Activated B cell treated with CpG ODN at 0.5 μM for 24 hours (primary cell): ENCODE results near the gene CDH2. TPM values are rescaled to one million over a fixed set of nuclear protein-coding genes. Genes with fewer than 3 reads are reported as not detected.

ENCODE experiments used
- ATAC-seq: fragments of 200-7000 bp; cut with Tn5 transposase; one replicate; pipeline ENCODE4 v1.10.0; 2021; ENCODE audit warnings: low read depth, mild to moderate bottlenecking, moderate library complexity
- CTCF ChIA-PET: fragments of 350-600 bp; sonication (Branson Sonifier 250); formaldehyde crosslinking; loops from one replicate; lab custom pipeline; 2021; ENCODE audit warnings: antibody characterized with exemption; lab: Charles Lee
- POLR2A ChIA-PET: fragments of 350-600 bp; sonication (Branson Sonifier 250); formaldehyde crosslinking; loops from one replicate; lab custom pipeline; 2021; ENCODE audit warnings: antibody characterized with exemption; lab: Charles Lee
- DNase-seq: peaks from one replicate; pipeline ENCODE4 v3.0.0; 2022
- H3K27ac Mint-ChIP-seq: one replicate; pipeline ENCODE4 v1.8.0; 2020; ENCODE audit warnings: mixed read lengths
- H3K27me3 Mint-ChIP-seq: one replicate; pipeline ENCODE4 v1.8.0; 2021; ENCODE audit warnings: mixed read lengths
- H3K36me3 Mint-ChIP-seq: one replicate; pipeline ENCODE4 v1.8.0; 2021; ENCODE audit warnings: low read depth, mixed read lengths
- H3K4me1 Mint-ChIP-seq: one replicate; pipeline ENCODE4 v1.8.0; 2021; ENCODE audit warnings: mixed read lengths
- H3K4me3 Mint-ChIP-seq: one replicate; pipeline ENCODE4 v1.8.0; 2020; ENCODE audit warnings: mild to moderate bottlenecking, mixed read lengths
- H3K9me3 Mint-ChIP-seq: one replicate; pipeline ENCODE4 v1.8.0; 2020; ENCODE audit warnings: mixed read lengths
- CTCF ChIP-seq: fragments of 200-600 bp; IDR thresholded peaks from one replicate; pipeline ENCODE4 v1.8.0; 2022; ENCODE audit warnings: antibody characterized with exemption, mild to moderate bottlenecking
- intact Hi-C: fragments of 100-400 bp; cut with micrococcal nuclease; formaldehyde crosslinking; loops from one replicate; pipeline ENCODE4 v1.15.1; 2024
- total RNA-seq: library from RNA; stranded (reverse); gene quantifications from 2 replicates; pipeline ENCODE4 v1.2.3, GENCODE V29; 2022

CDH2 gene
- total RNA-seq, 1 donor from 2014 or later = not detected

GRCh38 chr18:28183418-28184078 lies 6.6 kb upstream of the CDH2 start:
- ATAC-seq (no peak), DNase-seq (no peak)
- peaks cover 1% of the 10 kb centered on the region for H3K4me1 Mint-ChIP-seq
- peaks cover 22% of the 10 kb centered on the region for H3K27me3 Mint-ChIP-seq
- no peak overlapping the region for H3K27ac Mint-ChIP-seq
- H3K9me3 Mint-ChIP-seq = no peaks in the 10 kb centered on the region
- CTCF ChIA-PET = no interaction called here
- H3K36me3 Mint-ChIP-seq = no peaks in the 10 kb centered on the region
- no peak overlapping the region for H3K4me3 Mint-ChIP-seq
- POLR2A ChIA-PET = no interaction called here
- intact Hi-C loops = no loop called here
- TF ChIP-seq CTCF = no peak

- no peaks in the 10 kb centered on the region for H3K36me3 Mint-ChIP-seq
- no peak overlapping the region for H3K4me3 Mint-ChIP-seq
- DNase-seq (no peak), ATAC-seq (no peak)
- intact Hi-C loops = no loop called here
- peaks cover 8% of the 10 kb centered on the region for H3K4me1 Mint-ChIP-seq
- ChIA-PET POLR2A (no interaction called here), CTCF (no interaction called here)
- TF ChIP-seq CTCF = no peak
- H3K27ac Mint-ChIP-seq = no peak overlapping the region
- peaks cover 28% of the 10 kb centered on the region for H3K27me3 Mint-ChIP-seq
- no peaks in the 10 kb centered on the region for H3K9me3 Mint-ChIP-seq
These were observed 4.7 kb upstream of the CDH2 start for GRCh38 chr18:28181616-28182015.

- H3K36me3 Mint-ChIP-seq = no peaks in the 10 kb centered on the region
These were observed 1.8 kb upstream of the CDH2 start for GRCh38 chr18:28178720-28179119.

GRCh38 chr18:28177828-28178635 lies 1.1 kb upstream of the CDH2 start:
- no peak for ATAC-seq

More at GRCh38 chr18:28178720-28179119, 1.8 kb upstream of the CDH2 start:
- TF ChIP-seq CTCF = no peak
- H3K4me1 Mint-ChIP-seq = peaks cover 18% of the 10 kb centered on the region
- POLR2A ChIA-PET = no interaction called here
- CTCF ChIA-PET = no interaction called here
- intact Hi-C loops = no loop called here
- H3K4me3 Mint-ChIP-seq = no peak overlapping the region
- no peaks in the 10 kb centered on the region for H3K9me3 Mint-ChIP-seq
- H3K27me3 Mint-ChIP-seq = peaks cover 49% of the 10 kb centered on the region
- ATAC-seq (no peak), DNase-seq (no peak)
- H3K27ac Mint-ChIP-seq = no peak overlapping the region

More at GRCh38 chr18:28177828-28178635, 1.1 kb upstream of the CDH2 start:
- intact Hi-C loops = no loop called here
- no peak for TF ChIP-seq CTCF
- DNase-seq = no peak
- POLR2A ChIA-PET = no interaction called here
- no peaks in the 10 kb centered on the region for H3K9me3 Mint-ChIP-seq
- peak overlapping the region; percentile 61 for H3K4me3 Mint-ChIP-seq
- CTCF ChIA-PET = no interaction called here
- H3K36me3 Mint-ChIP-seq = no peaks in the 10 kb centered on the region
- peaks cover 49% of the 10 kb centered on the region for H3K27me3 Mint-ChIP-seq
- peaks cover 18% of the 10 kb centered on the region for H3K4me1 Mint-ChIP-seq
- H3K27ac Mint-ChIP-seq = no peak overlapping the region
